Measurements from ENCODE around the gene SEMA3A. TPM values are rescaled to one million over a fixed set of nuclear protein-coding genes. Genes with fewer than 3 reads are reported as not detected.

The SEMA3A gene
- total RNA-seq, 1 donor from 2014 or later = 134 TPM

DNA sequence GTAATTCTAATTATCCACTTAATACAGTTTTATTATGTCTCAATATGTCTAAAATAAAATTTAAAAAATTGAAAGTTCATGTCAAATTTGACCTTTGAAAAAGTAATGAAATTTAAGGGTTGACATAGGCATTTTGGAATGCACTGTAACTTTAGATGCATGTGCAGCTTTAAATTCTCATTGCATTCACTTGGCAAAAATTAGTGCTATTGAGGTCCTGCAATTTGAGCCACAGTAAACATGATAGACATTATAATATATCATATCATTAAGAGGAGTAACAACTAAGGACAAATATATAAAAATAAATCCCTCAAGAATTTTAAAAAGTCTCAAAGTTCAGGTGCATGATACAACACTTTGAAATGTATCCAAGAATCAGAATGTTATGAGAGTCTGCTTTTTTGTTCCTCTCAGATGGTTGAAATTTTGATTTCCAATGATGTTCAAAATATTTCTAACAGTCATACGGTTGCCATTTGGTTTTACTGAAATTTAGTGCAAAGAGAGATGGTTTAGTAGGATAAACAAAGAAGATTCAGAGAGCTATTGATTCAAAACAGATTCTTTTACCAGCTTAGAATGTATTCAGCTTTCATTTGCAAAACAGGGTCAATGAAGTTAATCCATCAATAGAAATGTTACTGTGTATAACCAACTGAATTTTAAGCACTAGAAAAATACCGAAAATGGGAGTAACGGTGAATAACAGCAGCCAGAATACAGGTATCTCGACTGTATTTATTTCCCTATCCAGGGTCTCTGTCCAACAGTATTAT, 71.8 kb downstream of the SEMA3A start:
- peak overlapping the region; percentile 36 for H3K4me2 ChIP-seq
- H3K4me1 Mint-ChIP-seq = peaks cover 14% of the 10 kb centered on the region
- H2AFZ ChIP-seq (replicated peaks) = no peak overlapping the region
- H3K9ac ChIP-seq = no peak overlapping the region
- TF ChIP-seq CTCF (IDR thresholded peaks at IDR 0.05) (no peak), EZH2 (IDR thresholded peaks at IDR 0.05) (no peak), EZH2phosphoT487 (IDR thresholded peaks at IDR 0.05) (no peak)
- H3K4me1 ChIP-seq = peaks cover 40% of the 10 kb centered on the region
- H3K36me3 ChIP-seq = peaks cover 10% of the 10 kb centered on the region
- no peak overlapping the region for H3K4me3 ChIP-seq
- peaks cover 9% of the 10 kb centered on the region for H3K36me3 Mint-ChIP-seq
- peak overlapping the region; percentile 62 for H3K27ac Mint-ChIP-seq
- no peaks in the 10 kb centered on the region for H3K27me3 Mint-ChIP-seq (ENCODE audit: insufficient read depth, low read depth)
- H3K79me2 ChIP-seq (ENCODE audit: low read depth) = peaks cover 40% of the 10 kb centered on the region
- H3K9me3 ChIP-seq (ENCODE audit: low read depth) = no peaks in the 10 kb centered on the region
- no peak for DNase-seq (ENCODE audit: low spot score)
- no peaks in the 10 kb centered on the region for H3K27me3 ChIP-seq
- peak overlapping the region; percentile 48 for H3K27ac ChIP-seq
- H3K9me3 Mint-ChIP-seq = peaks cover 5% of the 10 kb centered on the region
- H4K20me1 ChIP-seq (ENCODE audit: low read depth) = peaks cover 11% of the 10 kb centered on the region
- no peak overlapping the region for H3K4me3 Mint-ChIP-seq
- peaks cover 31% of the 10 kb centered on the region for H3F3A ChIP-seq (ENCODE audit: low read depth)

DNA sequence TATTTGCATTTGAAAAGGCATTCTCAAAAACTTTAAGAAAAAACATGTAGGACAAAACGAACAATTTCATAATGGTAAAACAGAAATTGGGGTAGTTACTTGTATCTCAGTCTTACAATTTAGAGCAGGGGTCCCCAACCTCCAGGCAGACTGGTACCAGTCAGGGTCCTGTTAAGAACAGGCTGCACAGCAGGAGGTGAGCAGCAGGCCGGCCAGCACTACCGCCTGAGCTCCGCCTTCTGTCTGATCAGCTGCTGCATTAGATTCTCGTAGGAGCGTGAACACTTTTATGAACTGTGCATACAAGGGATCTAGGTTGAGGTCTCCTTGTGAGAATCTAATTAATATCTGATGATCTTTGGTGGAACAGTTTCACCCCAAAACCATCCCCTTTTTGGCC, 77.3 kb downstream of the SEMA3A start:
- Mint-ChIP-seq H3K4me3 (no peak overlapping the region), H3K36me3 (peaks cover 5% of the 10 kb centered on the region), H3K27me3 (ENCODE audit: insufficient read depth, low read depth) (no peaks in the 10 kb centered on the region), H3K27ac (no peak overlapping the region), H3K4me1 (peaks cover 32% of the 10 kb centered on the region), H3K9me3 (peaks cover 5% of the 10 kb centered on the region)
- Histone ChIP-seq H3F3A (ENCODE audit: low read depth) (peaks cover 19% of the 10 kb centered on the region), H3K9ac (no peak overlapping the region), H4K20me1 (ENCODE audit: low read depth) (peaks cover 31% of the 10 kb centered on the region), H3K4me3 (no peak overlapping the region), H3K27me3 (no peaks in the 10 kb centered on the region), H3K9me3 (ENCODE audit: low read depth) (no peaks in the 10 kb centered on the region), H3K4me2 (peak overlapping the region; percentile 29), H3K4me1 (peaks cover 48% of the 10 kb centered on the region), H2AFZ (replicated peaks) (no peak overlapping the region), H3K79me2 (ENCODE audit: low read depth) (peaks cover 47% of the 10 kb centered on the region), H3K27ac (no peak overlapping the region), H3K36me3 (peaks cover 1% of the 10 kb centered on the region)
- DNase-seq (ENCODE audit: low spot score) = peak; percentile 56
- TF ChIP-seq EZH2phosphoT487 (IDR thresholded peaks at IDR 0.05) (no peak), CTCF (IDR thresholded peaks at IDR 0.05) (no peak), EZH2 (IDR thresholded peaks at IDR 0.05) (no peak)

- no peak overlapping the region for H2AFZ ChIP-seq (replicated peaks)
- Mint-ChIP-seq H3K27me3 (ENCODE audit: insufficient read depth, low read depth) (peaks cover 2% of the 10 kb centered on the region), H3K4me3 (no peak overlapping the region), H3K36me3 (peaks cover 6% of the 10 kb centered on the region), H3K9me3 (peaks cover 2% of the 10 kb centered on the region), H3K4me1 (peaks cover 44% of the 10 kb centered on the region), H3K27ac (no peak overlapping the region)
- H3K4me2 ChIP-seq = peak overlapping the region; percentile 9
- peaks cover 79% of the 10 kb centered on the region for H3K4me1 ChIP-seq
- peaks cover 38% of the 10 kb centered on the region for H3F3A ChIP-seq (ENCODE audit: low read depth)
- H3K27me3 ChIP-seq = no peaks in the 10 kb centered on the region
- DNase-seq (ENCODE audit: low spot score) = no peak
- peaks cover 50% of the 10 kb centered on the region for H3K79me2 ChIP-seq (ENCODE audit: low read depth)
- no peaks in the 10 kb centered on the region for H3K9me3 ChIP-seq (ENCODE audit: low read depth)
- peaks cover 6% of the 10 kb centered on the region for H3K36me3 ChIP-seq
- H3K4me3 ChIP-seq = no peak overlapping the region
- H3K9ac ChIP-seq = no peak overlapping the region
- no peak overlapping the region for H3K27ac ChIP-seq
- no peak for TF ChIP-seq CTCF (IDR thresholded peaks at IDR 0.05)
- no peak for TF ChIP-seq EZH2 (IDR thresholded peaks at IDR 0.05)
- TF ChIP-seq EZH2phosphoT487 (IDR thresholded peaks at IDR 0.05) = no peak
- H4K20me1 ChIP-seq (ENCODE audit: low read depth) = peaks cover 24% of the 10 kb centered on the region
Measured at GRCh38 chr7:84113906-84114850, 80.4 kb downstream of the SEMA3A start.
